HepG2 (cell line): ENCODE measurements around the gene UGGT1. TPM values are rescaled to one million over a fixed set of nuclear protein-coding genes. Genes with fewer than 3 reads are reported as not detected.
A peak's percentile ranks its signal among the peaks of the same experiment; 100 is the strongest.

Experiments
- CBX5 ChIP-seq: sonication (generic); formaldehyde crosslinking; IDR thresholded peaks from 2 replicates; pipeline ENCODE4 v1.4.0; 2020; ENCODE audit warnings: missing genetic modification reagents, borderline replicate concordance
- EP300 ChIP-seq, 3 experiments: sonication (generic) in 1 of 3; formaldehyde crosslinking in 1 of 3; IDR thresholded peaks; 2 replicates each; pipeline versions ENCODE4 v1.5.1 to v1.6.1; 2011 to 2020; ENCODE audit warnings: low read depth in 2 of 3, low read length in 2 of 3, borderline replicate concordance in 1 of 3, improper control_type of control experiment in 1 of 3, mild to moderate bottlenecking in 1 of 3, missing genetic modification reagents in 1 of 3, moderate library complexity in 1 of 3
- HHEX ChIP-seq: IDR thresholded peaks from 2 replicates; pipeline ENCODE4 v1.6.1; 2016; ENCODE audit warnings: control low read depth
- KLF13 ChIP-seq: sonication (generic); formaldehyde crosslinking; IDR thresholded peaks from 2 replicates; pipeline ENCODE4 v1.4.0; 2020; ENCODE audit warnings: mild to moderate bottlenecking, missing genetic modification reagents
- MEIS1 ChIP-seq: sonication (generic); formaldehyde crosslinking; IDR thresholded peaks from 2 replicates; pipeline ENCODE4 v1.9.0; 2021; ENCODE audit warnings: mild to moderate bottlenecking, missing genetic modification reagents, moderate library complexity, borderline replicate concordance
- NCOA5 ChIP-seq: sonication (generic); formaldehyde crosslinking; IDR thresholded peaks from 2 replicates; pipeline ENCODE4 v1.4.0; 2020; ENCODE audit warnings: missing genetic modification reagents
- NFE2L2 ChIP-seq: fragments of 150-350 bp; IDR thresholded peaks from 2 replicates; pipeline ENCODE4 v1.6.1; 2014; ENCODE audit warnings: low read length
- NFYC ChIP-seq: IDR thresholded peaks from 2 replicates; pipeline ENCODE4 v1.6.1; 2016; ENCODE audit warnings: missing genetic modification reagents, missing compliant biosample characterization
- RFX1 ChIP-seq: fragments of 450-650 bp; IDR thresholded peaks from 2 replicates; pipeline ENCODE4 v1.6.1; 2017
- SP2 ChIP-seq: sonication (generic); formaldehyde crosslinking; IDR thresholded peaks from 2 replicates; pipeline ENCODE4 v1.5.1; 2020; ENCODE audit warnings: mild to moderate bottlenecking, missing genetic modification reagents
- STAG1 ChIP-seq: sonication (generic); formaldehyde crosslinking; IDR thresholded peaks from 2 replicates; pipeline ENCODE4 v1.4.0; 2020; ENCODE audit warnings: missing genetic modification reagents
- TBL1XR1 ChIP-seq: fragments of 150-350 bp; IDR thresholded peaks from 2 replicates; pipeline ENCODE4 v1.6.1; 2014; ENCODE audit warnings: borderline replicate concordance, low read length; ENCODE audit not compliant: partially characterized antibody
- TEAD2 ChIP-seq: sonication (generic); formaldehyde crosslinking; IDR thresholded peaks from 2 replicates; pipeline ENCODE4 v1.9.0; 2021; ENCODE audit warnings: missing genetic modification reagents
- TP53 ChIP-seq: sonication (generic); formaldehyde crosslinking; conservative IDR thresholded peaks from 2 replicates; pipeline ENCODE4 v1.4.0; 2020; ENCODE audit warnings: missing genetic modification reagents
- ZFP62 ChIP-seq: sonication (generic); formaldehyde crosslinking; IDR thresholded peaks from 2 replicates; pipeline ENCODE4 v1.4.0; 2020; ENCODE audit warnings: missing genetic modification reagents
- ZFP90 ChIP-seq: sonication (generic); formaldehyde crosslinking; IDR thresholded peaks from 2 replicates; pipeline ENCODE4 v1.8.0; 2022; ENCODE audit warnings: missing genetic modification reagents, mild to moderate bottlenecking, inconsistent platforms, borderline replicate concordance
- ZNF251 ChIP-seq: sonication (generic); formaldehyde crosslinking; IDR thresholded peaks from 2 replicates; pipeline ENCODE4 v1.9.0; 2021; ENCODE audit warnings: mild to moderate bottlenecking, missing genetic modification reagents
- ZNF256 ChIP-seq: sonication (generic); formaldehyde crosslinking; conservative IDR thresholded peaks from 2 replicates; pipeline ENCODE4 v1.4.0; 2020; ENCODE audit warnings: missing genetic modification reagents
- ZNF720 ChIP-seq: sonication (generic); formaldehyde crosslinking; IDR thresholded peaks from 2 replicates; pipeline ENCODE4 v1.4.0; 2020; ENCODE audit warnings: missing genetic modification reagents
- ZNF761 ChIP-seq: sonication (generic); formaldehyde crosslinking; conservative IDR thresholded peaks from 2 replicates; pipeline ENCODE4 v1.4.0; 2020; ENCODE audit warnings: mild to moderate bottlenecking, missing genetic modification reagents
- ZNF773 ChIP-seq: sonication (generic); formaldehyde crosslinking; IDR thresholded peaks from 2 replicates; pipeline ENCODE4 v1.4.0; 2020; ENCODE audit warnings: missing genetic modification reagents, borderline replicate concordance
- ZNF780A ChIP-seq: sonication (generic); formaldehyde crosslinking; IDR thresholded peaks from 2 replicates; pipeline ENCODE4 v1.8.0; 2022; ENCODE audit warnings: mild to moderate bottlenecking, missing genetic modification reagents, moderate library complexity
- polyA plus RNA-seq, 8 experiments: library from polyadenylated mRNA; depleted of rRNA in 3 of 8; stranded (reverse) in 7 of 8; unstranded in 1 of 8; fragments of >200 nt; fragmentation: Illumina TruSeq in 4 of 8; extraction: Trizol in 4 of 8; gene quantifications; 2 replicates each; pipeline versions ENCODE4 v1.2.1 to v1.2.3, GENCODE V29; 2011 to 2016; ENCODE audit warnings: low read depth in 4 of 8, missing spikeins in 1 of 8, mixed read lengths in 1 of 8; ENCODE audit not compliant: insufficient read depth in 1 of 8
- total RNA-seq, 5 experiments: library from RNA; depleted of rRNA; stranded (reverse); fragments of >200 nt; fragmentation: Illumina TruSeq; extraction: Trizol; gene quantifications; 2 replicates each; pipeline ENCODE4 v1.2.3, GENCODE V29; 2016; ENCODE audit warnings: low read depth in 1 of 5
- TF ChIP-seq, protein P1 (sequence below): sonication (generic); formaldehyde crosslinking; IDR thresholded peaks from 2 replicates; pipeline ENCODE4 v1.4.0; 2020; ENCODE audit warnings: missing genetic modification reagents, borderline replicate concordance
- TF ChIP-seq, protein P2 (sequence below): sonication (generic); formaldehyde crosslinking; IDR thresholded peaks from 2 replicates; pipeline ENCODE4 v1.4.0; 2020; ENCODE audit warnings: missing genetic modification reagents, mild to moderate bottlenecking, borderline replicate concordance
- TF ChIP-seq, protein P3 (sequence below): sonication (generic); formaldehyde crosslinking; IDR thresholded peaks from 2 replicates; pipeline ENCODE4 v1.5.1; 2020; ENCODE audit warnings: missing genetic modification reagents, mild to moderate bottlenecking, borderline replicate concordance

The UGGT1 gene
- total and polyA plus RNA-seq, 2 of the 13 experiments (the other 11 are each of a cell fraction or from before 2014, with no cell fraction given), result 35.8 to 83.2 TPM

DNA sequence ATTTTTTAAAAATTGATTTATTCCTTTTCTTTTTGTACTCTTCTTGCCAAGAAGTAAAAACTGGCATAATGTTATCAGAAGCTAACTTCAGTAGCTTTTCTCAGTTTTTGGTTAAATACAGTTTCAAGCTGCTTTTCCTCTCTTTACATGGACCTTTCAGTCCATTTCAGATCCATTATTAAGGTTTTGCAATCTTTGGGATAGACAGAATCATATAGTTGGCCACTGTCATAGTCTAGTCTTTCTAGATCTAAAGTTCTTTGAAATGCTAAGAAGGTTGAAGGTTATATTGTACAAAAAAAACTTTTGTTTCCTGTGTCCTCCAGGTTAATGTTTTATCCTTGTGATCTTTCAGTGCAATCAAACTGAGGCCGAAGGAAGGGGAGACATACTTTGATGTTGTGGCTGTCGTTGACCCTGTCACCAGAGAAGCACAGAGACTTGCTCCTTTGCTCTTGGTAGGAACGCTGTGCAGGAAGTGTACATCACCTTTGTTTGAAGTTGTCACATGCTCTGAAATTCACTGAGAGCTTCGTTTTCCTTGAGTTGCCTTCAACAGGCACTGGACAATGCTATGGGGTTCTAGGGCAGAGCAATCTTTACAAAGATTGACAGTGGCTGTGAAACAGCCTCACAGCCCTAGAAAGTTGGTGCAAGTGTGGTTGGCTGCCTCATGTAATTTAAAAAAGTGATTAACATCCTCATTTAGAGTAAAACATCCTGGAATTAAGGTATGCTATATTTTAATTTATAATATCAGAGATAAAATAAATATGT lies 79.1 kb downstream of the UGGT1 start (continued):
- 0 out of 2 replicates have a peak, but pooled peaks have one; percentile 46 for TF ChIP-seq ZFP90 (CRISPR knock-in tag)
- peak; percentile 98; the same call in 1 of the 2 replicates for TF ChIP-seq MEIS1
- no peak for TF ChIP-seq ZNF761
- TF ChIP-seq NFYC, result peak; percentile 45
- no peak for TF ChIP-seq SP2 (CRISPR knock-in tag)
- TF ChIP-seq NCOA5 (CRISPR knock-in tag), result no peak
- TF ChIP-seq HHEX, result peak; percentile 71; the same call in 1 of the 2 replicates
- no peak for TF ChIP-seq ZNF256 (CRISPR knock-in tag)
- no peak for TF ChIP-seq TP53 (CRISPR knock-in tag)
- TF ChIP-seq STAG1 (CRISPR knock-in tag), result peak; percentile 39
- TF ChIP-seq KLF13 (CRISPR knock-in tag), result no peak
- TF ChIP-seq, protein P1, sequence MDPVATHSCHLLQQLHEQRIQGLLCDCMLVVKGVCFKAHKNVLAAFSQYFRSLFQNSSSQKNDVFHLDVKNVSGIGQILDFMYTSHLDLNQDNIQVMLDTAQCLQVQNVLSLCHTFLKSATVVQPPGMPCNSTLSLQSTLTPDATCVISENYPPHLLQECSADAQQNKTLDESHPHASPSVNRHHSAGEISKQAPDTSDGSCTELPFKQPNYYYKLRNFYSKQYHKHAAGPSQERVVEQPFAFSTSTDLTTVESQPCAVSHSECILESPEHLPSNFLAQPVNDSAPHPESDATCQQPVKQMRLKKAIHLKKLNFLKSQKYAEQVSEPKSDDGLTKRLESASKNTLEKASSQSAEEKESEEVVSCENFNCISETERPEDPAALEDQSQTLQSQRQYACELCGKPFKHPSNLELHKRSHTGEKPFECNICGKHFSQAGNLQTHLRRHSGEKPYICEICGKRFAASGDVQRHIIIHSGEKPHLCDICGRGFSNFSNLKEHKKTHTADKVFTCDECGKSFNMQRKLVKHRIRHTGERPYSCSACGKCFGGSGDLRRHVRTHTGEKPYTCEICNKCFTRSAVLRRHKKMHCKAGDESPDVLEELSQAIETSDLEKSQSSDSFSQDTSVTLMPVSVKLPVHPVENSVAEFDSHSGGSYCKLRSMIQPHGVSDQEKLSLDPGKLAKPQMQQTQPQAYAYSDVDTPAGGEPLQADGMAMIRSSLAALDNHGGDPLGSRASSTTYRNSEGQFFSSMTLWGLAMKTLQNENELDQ, result no peak
- TF ChIP-seq EP300 (IDR thresholded peaks at IDR 0.05; ENCODE audit: low read depth in 2 of 2, low read length in 2 of 2), result peak; percentile 92 to 100; a peak in 3 of 4 replicates
- peak; percentile 100 for TF ChIP-seq EP300 (CRISPR knock-in tag; IDR thresholded peaks at IDR 0.05; ENCODE audit: borderline replicate concordance)
- no peak for TF ChIP-seq ZFP62 (CRISPR knock-in tag)
- no peak for TF ChIP-seq ZNF251
- peak; percentile 55; the same call in 1 of the 2 replicates for TF ChIP-seq ZNF780A (CRISPR knock-in tag)
- peak; percentile 99 for TF ChIP-seq CBX5 (CRISPR knock-in tag)
- TF ChIP-seq RFX1, result no peak
- TF ChIP-seq, protein P2, sequence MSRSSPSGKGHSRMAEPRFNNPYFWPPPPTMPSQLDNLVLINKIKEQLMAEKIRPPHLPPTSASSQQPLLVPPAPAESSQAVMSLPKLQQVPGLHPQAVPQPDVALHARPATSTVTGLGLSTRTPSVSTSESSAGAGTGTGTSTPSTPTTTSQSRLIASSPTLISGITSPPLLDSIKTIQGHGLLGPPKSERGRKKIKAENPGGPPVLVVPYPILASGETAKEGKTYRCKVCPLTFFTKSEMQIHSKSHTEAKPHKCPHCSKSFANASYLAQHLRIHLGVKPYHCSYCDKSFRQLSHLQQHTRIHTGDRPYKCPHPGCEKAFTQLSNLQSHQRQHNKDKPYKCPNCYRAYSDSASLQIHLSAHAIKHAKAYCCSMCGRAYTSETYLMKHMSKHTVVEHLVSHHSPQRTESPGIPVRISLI (CRISPR knock-in tag), result peak; percentile 96
- no peak for TF ChIP-seq ZNF720 (CRISPR knock-in tag)
- TF ChIP-seq TBL1XR1, result peak; percentile 81
- no peak for TF ChIP-seq TEAD2 (CRISPR knock-in tag)
- TF ChIP-seq, protein P3, sequence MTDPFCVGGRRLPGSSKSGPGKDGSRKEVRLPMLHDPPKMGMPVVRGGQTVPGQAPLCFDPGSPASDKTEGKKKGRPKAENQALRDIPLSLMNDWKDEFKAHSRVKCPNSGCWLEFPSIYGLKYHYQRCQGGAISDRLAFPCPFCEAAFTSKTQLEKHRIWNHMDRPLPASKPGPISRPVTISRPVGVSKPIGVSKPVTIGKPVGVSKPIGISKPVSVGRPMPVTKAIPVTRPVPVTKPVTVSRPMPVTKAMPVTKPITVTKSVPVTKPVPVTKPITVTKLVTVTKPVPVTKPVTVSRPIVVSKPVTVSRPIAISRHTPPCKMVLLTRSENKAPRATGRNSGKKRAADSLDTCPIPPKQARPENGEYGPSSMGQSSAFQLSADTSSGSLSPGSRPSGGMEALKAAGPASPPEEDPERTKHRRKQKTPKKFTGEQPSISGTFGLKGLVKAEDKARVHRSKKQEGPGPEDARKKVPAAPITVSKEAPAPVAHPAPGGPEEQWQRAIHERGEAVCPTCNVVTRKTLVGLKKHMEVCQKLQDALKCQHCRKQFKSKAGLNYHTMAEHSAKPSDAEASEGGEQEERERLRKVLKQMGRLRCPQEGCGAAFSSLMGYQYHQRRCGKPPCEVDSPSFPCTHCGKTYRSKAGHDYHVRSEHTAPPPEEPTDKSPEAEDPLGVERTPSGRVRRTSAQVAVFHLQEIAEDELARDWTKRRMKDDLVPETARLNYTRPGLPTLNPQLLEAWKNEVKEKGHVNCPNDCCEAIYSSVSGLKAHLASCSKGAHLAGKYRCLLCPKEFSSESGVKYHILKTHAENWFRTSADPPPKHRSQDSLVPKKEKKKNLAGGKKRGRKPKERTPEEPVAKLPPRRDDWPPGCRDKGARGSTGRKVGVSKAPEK (CRISPR knock-in tag), result peak; percentile 81; the same call in 1 of the 2 replicates
- TF ChIP-seq NFE2L2, result no peak
- no peak for TF ChIP-seq ZNF773 (CRISPR knock-in tag)
